ENCODE measurements around the gene NKD2.

Gene NKD2

GRCh38 chr5:1011226-1011631, 2.6 kb downstream of the NKD2 start:
- TF ChIP-seq, protein P1, sequence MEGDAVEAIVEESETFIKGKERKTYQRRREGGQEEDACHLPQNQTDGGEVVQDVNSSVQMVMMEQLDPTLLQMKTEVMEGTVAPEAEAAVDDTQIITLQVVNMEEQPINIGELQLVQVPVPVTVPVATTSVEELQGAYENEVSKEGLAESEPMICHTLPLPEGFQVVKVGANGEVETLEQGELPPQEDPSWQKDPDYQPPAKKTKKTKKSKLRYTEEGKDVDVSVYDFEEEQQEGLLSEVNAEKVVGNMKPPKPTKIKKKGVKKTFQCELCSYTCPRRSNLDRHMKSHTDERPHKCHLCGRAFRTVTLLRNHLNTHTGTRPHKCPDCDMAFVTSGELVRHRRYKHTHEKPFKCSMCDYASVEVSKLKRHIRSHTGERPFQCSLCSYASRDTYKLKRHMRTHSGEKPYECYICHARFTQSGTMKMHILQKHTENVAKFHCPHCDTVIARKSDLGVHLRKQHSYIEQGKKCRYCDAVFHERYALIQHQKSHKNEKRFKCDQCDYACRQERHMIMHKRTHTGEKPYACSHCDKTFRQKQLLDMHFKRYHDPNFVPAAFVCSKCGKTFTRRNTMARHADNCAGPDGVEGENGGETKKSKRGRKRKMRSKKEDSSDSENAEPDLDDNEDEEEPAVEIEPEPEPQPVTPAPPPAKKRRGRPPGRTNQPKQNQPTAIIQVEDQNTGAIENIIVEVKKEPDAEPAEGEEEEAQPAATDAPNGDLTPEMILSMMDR (conservative IDR thresholded peaks at IDR 0.05; ENCODE audit: low read depth), result peak; percentile 53
- peak overlapping the region; percentile 49; the same call in 1 of the 2 replicates for H3K27ac ChIP-seq
- peak; percentile 71 for DNase-seq (ENCODE audit: low spot score)
- CTCF ChIA-PET, result interaction anchor here (0.7 to 2.0 kb wide), 9 partner anchors 17 to 634 kb away, joined by 3 to 8 read pairs (median 3); no protein-coding TSS in a partner anchor
- POLR2A ChIA-PET (ENCODE audit: low non-redundant PET), result no interaction called here

DNA sequence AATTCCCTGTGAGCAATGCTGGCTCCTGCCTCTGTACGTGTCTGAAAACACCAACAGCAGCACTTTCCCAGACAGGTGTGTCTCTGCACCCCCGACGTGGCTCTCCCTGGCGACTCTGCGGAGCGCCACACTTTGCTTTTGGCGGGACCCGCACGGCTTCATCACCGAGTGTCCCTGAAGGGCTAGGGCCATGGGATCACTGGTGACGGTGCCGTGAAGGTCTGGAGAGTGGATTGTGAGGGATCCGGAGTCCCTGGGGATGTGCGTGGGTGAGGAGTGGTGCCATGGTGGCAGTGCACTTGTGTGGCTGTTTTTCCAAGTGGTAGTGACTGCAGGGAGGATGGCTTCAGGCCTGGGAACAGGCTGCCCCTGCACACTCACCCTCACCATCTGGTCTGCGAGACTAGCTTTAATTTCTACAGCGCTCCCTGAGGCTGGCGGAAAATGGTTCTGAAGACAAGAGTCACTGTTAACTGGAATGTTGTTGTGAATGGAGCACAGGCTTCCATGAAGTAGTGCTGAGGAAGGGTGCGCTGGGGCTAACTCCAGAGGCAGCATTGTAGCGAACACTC, 3.2 kb downstream of the NKD2 start:
- TF ChIP-seq, protein P1 (conservative IDR thresholded peaks at IDR 0.05; ENCODE audit: low read depth), result no peak
- no peak for DNase-seq (ENCODE audit: low spot score)
- ChIA-PET CTCF (interaction anchor here (1.3 to 2.0 kb wide), 2 partner anchors 17 to 22 kb away, joined by 3 to 8 read pairs; no protein-coding TSS in a partner anchor), POLR2A (ENCODE audit: low non-redundant PET) (no interaction called here)
- H3K27ac ChIP-seq, result no peak overlapping the region

DNA sequence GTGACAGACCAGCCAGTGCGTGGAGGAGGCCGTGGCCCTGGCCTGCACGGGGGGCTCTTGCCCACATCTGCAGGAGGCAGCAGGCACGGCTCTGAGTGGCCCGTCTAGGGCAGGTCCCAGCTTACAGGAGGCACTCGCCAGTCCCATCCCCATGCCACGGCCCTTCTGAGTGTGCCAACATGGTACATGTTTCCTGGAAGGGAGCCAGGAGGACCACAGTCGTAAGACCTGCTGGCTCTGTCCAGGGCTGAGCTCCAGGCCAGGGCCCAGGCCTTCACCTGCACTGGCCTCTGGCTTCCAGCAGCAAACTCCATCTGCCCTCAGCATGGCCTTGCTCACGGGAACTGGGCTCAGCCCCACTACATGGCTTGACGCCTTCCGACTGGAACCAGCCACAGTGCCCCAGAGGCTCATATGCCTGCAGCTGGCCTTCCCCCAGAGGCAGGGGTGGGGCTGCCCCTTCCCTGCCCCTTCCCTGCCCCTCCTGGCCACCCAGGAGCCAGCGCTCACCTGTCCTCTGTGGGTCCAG, 3.8 kb downstream of the NKD2 start:
- ChIA-PET POLR2A (ENCODE audit: low non-redundant PET) (no interaction called here), CTCF (no interaction called here)
- no peak overlapping the region for H3K27ac ChIP-seq
- DNase-seq (ENCODE audit: low spot score), result no peak
- TF ChIP-seq, protein P1 (conservative IDR thresholded peaks at IDR 0.05; ENCODE audit: low read depth), result no peak

DNA sequence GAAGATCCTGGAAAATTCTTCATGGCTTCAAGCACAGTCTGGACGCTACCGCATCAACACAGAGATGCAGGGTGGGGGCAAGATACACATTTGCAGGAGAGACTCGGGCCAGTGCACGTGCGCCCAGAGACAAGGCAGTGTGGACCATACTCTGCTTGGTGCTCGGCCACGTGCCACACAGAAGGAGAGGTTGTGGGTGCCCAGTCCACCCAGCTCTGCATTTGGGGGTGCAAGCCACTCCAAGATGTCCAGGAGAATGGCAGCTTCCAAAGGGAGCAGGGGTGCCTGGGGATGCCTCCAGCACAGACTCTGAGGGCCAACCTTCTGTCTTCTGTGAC, 4.3 kb downstream of the NKD2 start:
- CTCF ChIA-PET, result interaction anchor here (0.9 kb wide), 1 partner anchor 7 kb away, joined by 3 read pairs; no protein-coding TSS in a partner anchor
- peak overlapping the region; percentile 17 for H3K27ac ChIP-seq
- POLR2A ChIA-PET (ENCODE audit: low non-redundant PET), result no interaction called here

GRCh38 chr5:1013238-1013947, 4.8 kb downstream of the NKD2 start:
- ChIA-PET CTCF (interaction anchor here (0.9 to 1.0 kb wide), 2 partner anchors 8 to 155 kb away, joined by 3 read pairs; no protein-coding TSS in a partner anchor), POLR2A (ENCODE audit: low non-redundant PET) (no interaction called here)
- TF ChIP-seq, protein P1 (conservative IDR thresholded peaks at IDR 0.05; ENCODE audit: low read depth), result no peak
- H3K27ac ChIP-seq, result peak overlapping the region; percentile 17
- no peak for DNase-seq (ENCODE audit: low spot score)

More for the DNA sequence above, 4.3 kb downstream of the NKD2 start:
- TF ChIP-seq, protein P1 (conservative IDR thresholded peaks at IDR 0.05; ENCODE audit: low read depth), result no peak
- DNase-seq (ENCODE audit: low spot score), result no peak

GRCh38 chr5:1013948-1014301, 5.3 kb downstream of the NKD2 start:
- CTCF ChIA-PET, result interaction anchor here (0.9 to 1.2 kb wide), 3 partner anchors 8 to 154 kb away, joined by 3 read pairs; no protein-coding TSS in a partner anchor
- POLR2A ChIA-PET (ENCODE audit: low non-redundant PET), result no interaction called here
- DNase-seq (ENCODE audit: low spot score), result no peak
- peak overlapping the region; percentile 17 for H3K27ac ChIP-seq
- TF ChIP-seq, protein P1 (conservative IDR thresholded peaks at IDR 0.05; ENCODE audit: low read depth), result no peak
